K562 (cell line): Measurements from ENCODE around the gene ZMYND12. TPM values are rescaled to one million over a fixed set of nuclear protein-coding genes. Genes with fewer than 3 reads are reported as not detected.

Experiments used
- ATAC-seq: fragments of 200-7000 bp; cut with Tn5 transposase; 3 replicates; pipeline ENCODE4 v1.9.1; 2020; ENCODE audit warnings: moderate library complexity
- BruUV-seq: library from RNA; stranded (reverse); fragments of 400-500 nt; replicated peaks from 2 replicates; lab custom pipeline; 2021; lab: Mats Ljungman, UMichigan
- CTCF ChIA-PET: fragments of 300-600 bp; formaldehyde crosslinking; extraction: SDS; loops from one replicate; lab custom pipeline; 2021; ENCODE audit warnings: low intra/inter-chr PET ratio; lab: Yijun Ruan, JAX
- POLR2A ChIA-PET: fragments of 300-600, 350-650 bp; sonication (Branson Sonifier 250); formaldehyde crosslinking; extraction: SDS; loops from one replicate; lab custom pipeline; 2021; ENCODE audit warnings: antibody characterized with exemption, inconsistent platforms; lab: Yijun Ruan, JAX
- DNase-seq, 4 experiments: peaks; one replicate each; pipeline versions ENCODE4 v3.0.0 to v3.0.0-alpha.2; 2011 to 2018; ENCODE audit warnings: low spot score in 3 of 4, mixed read lengths in 3 of 4; ENCODE audit errors: extremely low read depth in 1 of 4
- FAIRE-seq: peaks from 2 replicates; lab custom pipeline; 2011; peaks lifted over from hg19 to GRCh38; lab: Jason Lieb, UNC
- H2AFZ ChIP-seq: 2 replicates; pipeline ENCODE4 v1.6.0; 2011; ENCODE audit warnings: low read depth, low read length, control low read depth, inconsistent platforms
- H3K27ac ChIP-seq: fragments of 200-600 bp; 3 replicates; pipeline ENCODE4 v1.8.0; 2011; ENCODE audit warnings: low read depth, mild to moderate bottlenecking, control low read depth, inconsistent platforms, low read length, moderate library complexity, mixed read lengths; ENCODE audit errors: extremely low read depth
- H3K27me3 ChIP-seq, 2 experiments: fragments of 300-600 bp in 1 of 2; 2 replicates in 1 of 2; 3 replicates in 1 of 2; pipeline versions ENCODE4 v1.6.0 to v1.8.0; 2011; ENCODE audit warnings: inconsistent platforms in 2 of 2, low read length in 2 of 2, mild to moderate bottlenecking in 1 of 2, mixed read lengths in 1 of 2, moderate library complexity in 1 of 2; ENCODE audit not compliant: control insufficient read depth in 2 of 2, insufficient read depth in 2 of 2
- H3K36me3 ChIP-seq: fragments of 300-600 bp; 3 replicates; pipeline ENCODE4 v1.8.0; 2011; ENCODE audit warnings: mild to moderate bottlenecking, low read length, inconsistent platforms; ENCODE audit not compliant: control insufficient read depth, insufficient read depth
- H3K4me1 ChIP-seq, 2 experiments: fragments of 200-600 bp in 1 of 2; replicated peaks in 1 of 2; 2 replicates in 1 of 2; 3 replicates in 1 of 2; pipeline versions ENCODE4 v1.5.1 to v1.8.0; 2011; ENCODE audit warnings: inconsistent platforms in 2 of 2, low read length in 2 of 2, mild to moderate bottlenecking in 1 of 2, mixed read lengths in 1 of 2, moderate library complexity in 1 of 2; ENCODE audit not compliant: control insufficient read depth in 2 of 2, insufficient read depth in 2 of 2
- H3K4me2 ChIP-seq: 2 replicates; pipeline ENCODE4 v1.6.1; 2011; ENCODE audit warnings: low read length, control low read depth, inconsistent platforms, mixed read lengths; ENCODE audit not compliant: insufficient read depth
- H3K4me3 ChIP-seq: fragments of 200-600 bp; sonication (generic), shearing (Covaris generic); 2 replicates; pipeline ENCODE4 v1.5.1; 2016; ENCODE audit warnings: control low read depth, inconsistent platforms
- H3K79me2 ChIP-seq: fragments of 200-600 bp; 3 replicates; pipeline ENCODE4 v1.8.0; 2011; ENCODE audit warnings: low read length, inconsistent platforms; ENCODE audit not compliant: control insufficient read depth, insufficient read depth
- H3K9ac ChIP-seq, 2 experiments: 2 replicates each; pipeline versions ENCODE4 v1.6.0 to v1.6.1; 2011; ENCODE audit warnings: low read depth in 2 of 2, low read length in 2 of 2, control low read depth in 1 of 2, inconsistent platforms in 1 of 2, mild to moderate bottlenecking in 1 of 2, mixed read lengths in 1 of 2; ENCODE audit not compliant: insufficient read depth in 1 of 2
- H3K9me1 ChIP-seq: one replicate; pipeline ENCODE4 v1.6.0; 2011; ENCODE audit warnings: inconsistent platforms, mild to moderate bottlenecking, low read length, moderate library complexity; ENCODE audit not compliant: control insufficient read depth, insufficient read depth
- H3K9me3 ChIP-seq: replicated peaks from 2 replicates; pipeline ENCODE4 v1.5.1; 2011; ENCODE audit warnings: low read depth, low read length, inconsistent platforms; ENCODE audit not compliant: control insufficient read depth, insufficient read depth
- H4K20me1 ChIP-seq: replicated peaks from 2 replicates; pipeline ENCODE4 v1.6.1; 2011; ENCODE audit warnings: low read length, inconsistent platforms, mixed read lengths; ENCODE audit not compliant: control insufficient read depth, insufficient read depth
- GABPB2 ChIP-seq: fragments of 250-450 bp; sonication (Bioruptor Pico); conservative IDR thresholded peaks from 2 replicates; pipeline ENCODE4 v1.5.1; 2021; ENCODE audit warnings: mild to moderate bottlenecking
- GATAD2B ChIP-seq: fragments of 450-650 bp; IDR thresholded peaks from 2 replicates; pipeline ENCODE4 v1.6.1; 2017; ENCODE audit warnings: mild to moderate bottlenecking, borderline replicate concordance
- HMG20B ChIP-seq: fragments of 250-450 bp; sonication (Bioruptor Pico); IDR thresholded peaks from 2 replicates; pipeline ENCODE4 v1.5.0; 2021; ENCODE audit warnings: mild to moderate bottlenecking
- IFI16 ChIP-seq: fragments of 250-450 bp; sonication (Bioruptor Pico); IDR thresholded peaks from 2 replicates; pipeline ENCODE4 v2.1.2; 2022; ENCODE audit warnings: mild to moderate bottlenecking, inconsistent platforms
- MAFK ChIP-seq: IDR thresholded peaks from 2 replicates; pipeline ENCODE4 v1.6.1; 2011; ENCODE audit warnings: low read length, improper control_type of control experiment
- MCM5 ChIP-seq: fragments of 450-650 bp; IDR thresholded peaks from 2 replicates; pipeline ENCODE4 v1.6.1; 2016; ENCODE audit warnings: low read depth
- NRF1 ChIP-seq, 2 experiments: fragments of 450-650 bp; IDR thresholded peaks in 1 of 2; conservative IDR thresholded peaks in 1 of 2; 2 replicates each; pipeline ENCODE4 v1.6.1; 2014; ENCODE audit warnings: mild to moderate bottlenecking in 2 of 2
- PHF20 ChIP-seq: fragments of 450-650 bp; IDR thresholded peaks from 2 replicates; pipeline ENCODE4 v1.6.1; 2018; ENCODE audit not compliant: partially characterized antibody
- SAP30 ChIP-seq: fragments of 200-600 bp; sonication (generic); IDR thresholded peaks from 2 replicates; pipeline ENCODE4 v1.6.1; 2012; ENCODE audit warnings: borderline replicate concordance, low read depth, mild to moderate bottlenecking, moderate library complexity, low read length, control low read depth, inconsistent platforms; ENCODE audit not compliant: insufficient read depth, poor library complexity, severe bottlenecking
- TEAD1 ChIP-seq, 2 experiments: fragments of 450-650 bp in 1 of 2; sonication (generic) in 1 of 2; formaldehyde crosslinking; IDR thresholded peaks; 2 replicates each; pipeline versions ENCODE4 v1.4.0 to v1.8.0; 2020 to 2022; ENCODE audit warnings: mild to moderate bottlenecking in 2 of 2, missing genetic modification reagents in 1 of 2
- ZNF232 ChIP-seq: sonication (generic); formaldehyde crosslinking; IDR thresholded peaks from 2 replicates; pipeline ENCODE4 v1.8.0; 2022; ENCODE audit warnings: mild to moderate bottlenecking, missing genetic modification reagents
- WGBS: fragments of 100-300 bp; shearing (Covaris generic); methylation state at CpG from one replicate; pipeline ENCODE4 v1.1.6; 2016; ENCODE audit warnings: low coverage, mixed read lengths; ENCODE audit not compliant: insufficient coverage; ENCODE audit errors: missing lambda C conversion rate; 5-methylcytosine and 5-hydroxymethylcytosine counted together
- in situ Hi-C: fragments of 300-500 bp; cut with MboI; formaldehyde crosslinking; loops from 4 replicates; pipeline ENCODE4 v1.15.0; 2018; ENCODE audit warnings: inconsistent platforms, mixed read lengths
- intact Hi-C: fragments of 100-400 bp; cut with micrococcal nuclease; formaldehyde crosslinking; loops from 2 replicates; pipeline ENCODE4 v1.14.2; 2022
- polyA plus RNA-seq, 8 experiments: library from polyadenylated mRNA; depleted of rRNA in 4 of 8; stranded (reverse) in 5 of 8; unstranded in 3 of 8; fragments of >200 nt; fragmentation: Nextera tagmentation in 2 of 8; fragmentation: Illumina TruSeq in 1 of 8; extraction: Ambion mirVana in 2 of 8; extraction: Trizol in 1 of 8; gene quantifications; 2 replicates each; pipeline versions ENCODE4 v1.2.1 to v1.2.3, GENCODE V29; 2011 to 2014; ENCODE audit warnings: inconsistent platforms in 1 of 8, missing spikeins in 1 of 8
- total RNA-seq, 7 experiments: library from RNA; depleted of rRNA in 6 of 7; stranded (reverse); fragments of >200 nt in 6 of 7; fragmentation: Illumina TruSeq in 2 of 7; extraction: Trizol in 2 of 7; gene quantifications; 2 replicates each; pipeline versions ENCODE4 v1.2.1 to v1.2.3, GENCODE V29; 2011 to 2021; ENCODE audit warnings: low replicate concordance in 1 of 7
- TF ChIP-seq, protein P1 (sequence below): fragments of 450-650 bp; formaldehyde crosslinking; IDR thresholded peaks from 2 replicates; pipeline ENCODE4 v1.4.0; 2020; ENCODE audit warnings: mild to moderate bottlenecking, moderate library complexity
- TF ChIP-seq, protein P2 (sequence below): conservative IDR thresholded peaks from 2 replicates; pipeline ENCODE4 v1.6.1; 2011; ENCODE audit warnings: low read depth, mild to moderate bottlenecking, low read length; ENCODE audit not compliant: control insufficient read depth
- TF ChIP-seq, protein P3 (sequence below): fragments of 450-650 bp; IDR thresholded peaks from 2 replicates; pipeline ENCODE4 v1.6.1; 2016; ENCODE audit warnings: mild to moderate bottlenecking
- TF ChIP-seq, protein P4 (sequence below): fragments of 250-450 bp; sonication (Bioruptor Pico); IDR thresholded peaks from 2 replicates; pipeline ENCODE4 v1.5.0; 2021

The ZMYND12 gene
- total and polyA plus RNA-seq, 9 of the 15 experiments (the other 6 are each of a cell fraction or from before 2014, with no cell fraction given) = not detected

DNA sequence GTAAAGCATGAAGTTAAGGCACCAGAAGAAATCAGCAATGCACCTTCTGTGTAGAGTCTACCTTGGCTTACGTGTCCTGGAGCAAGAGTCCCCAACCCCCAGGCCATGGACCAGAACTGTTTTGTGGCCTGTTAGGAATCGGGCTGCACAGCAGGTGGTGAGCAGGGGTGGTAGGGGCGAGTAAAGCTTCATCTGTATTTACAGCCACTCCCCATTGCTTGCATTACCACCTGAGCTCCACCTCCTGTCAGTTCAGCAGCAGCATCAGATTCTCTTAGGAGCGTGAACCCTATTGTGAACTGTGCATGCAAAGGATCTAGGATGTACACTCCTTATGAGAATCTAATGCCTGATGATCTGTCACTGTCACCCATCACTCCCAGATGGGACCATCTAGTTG lies 21.5 kb downstream of the ZMYND12 start:
- FAIRE-seq = no peak
- in situ Hi-C loops = no loop called here
- ChIA-PET CTCF (no interaction called here), POLR2A (interaction anchor here (0.6 to 1.8 kb wide), 3 partner anchors 15 to 638 kb away, joined by 3 to 5 read pairs (median 5); no protein-coding TSS in a partner anchor)
- Histone ChIP-seq H3K27ac (no peak overlapping the region), H2AFZ (no peak overlapping the region), H3K4me2 (no peak overlapping the region), H3K4me3 (no peak overlapping the region), H3K79me2 (no peaks in the 10 kb centered on the region), H3K4me1 (no peaks in the 10 kb centered on the region), H3K9me1 (no peaks in the 10 kb centered on the region), H4K20me1 (no peaks in the 10 kb centered on the region), H3K36me3 (no peaks in the 10 kb centered on the region), H3K9me3 (no peaks in the 10 kb centered on the region), H3K9ac (no peak overlapping the region), H3K27me3 (peaks cover 21 to 36% of the 10 kb centered on the region in 2 experiments)
- ATAC-seq = no peak
- DNase-seq = no peak
- no TSS peak for BruUV-seq
- intact Hi-C loops = no loop called here
- 0% methylated on average over 4 of the region's 4 CpGs for whole genome bisulfite sequencing
- TF ChIP-seq MAFK (no peak), TEAD1 (CRISPR knock-in tag; IDR thresholded peaks at IDR 0.05) (no peak), IFI16 (no peak), SAP30 (no peak), GABPB2 (no peak), MCM5 (no peak), GATAD2B (no peak), HMG20B (CRISPR knock-in tag) (no peak), NRF1 (conservative IDR thresholded peaks at IDR 0.05 in 1 of 2, IDR thresholded peaks at IDR 0.05 in 1 of 2) (no peak), ZNF232 (CRISPR knock-in tag) (no peak), PHF20 (no peak)
- TF ChIP-seq, protein P1, sequence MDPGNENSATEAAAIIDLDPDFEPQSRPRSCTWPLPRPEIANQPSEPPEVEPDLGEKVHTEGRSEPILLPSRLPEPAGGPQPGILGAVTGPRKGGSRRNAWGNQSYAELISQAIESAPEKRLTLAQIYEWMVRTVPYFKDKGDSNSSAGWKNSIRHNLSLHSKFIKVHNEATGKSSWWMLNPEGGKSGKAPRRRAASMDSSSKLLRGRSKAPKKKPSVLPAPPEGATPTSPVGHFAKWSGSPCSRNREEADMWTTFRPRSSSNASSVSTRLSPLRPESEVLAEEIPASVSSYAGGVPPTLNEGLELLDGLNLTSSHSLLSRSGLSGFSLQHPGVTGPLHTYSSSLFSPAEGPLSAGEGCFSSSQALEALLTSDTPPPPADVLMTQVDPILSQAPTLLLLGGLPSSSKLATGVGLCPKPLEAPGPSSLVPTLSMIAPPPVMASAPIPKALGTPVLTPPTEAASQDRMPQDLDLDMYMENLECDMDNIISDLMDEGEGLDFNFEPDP = no peak
- TF ChIP-seq, protein P2, sequence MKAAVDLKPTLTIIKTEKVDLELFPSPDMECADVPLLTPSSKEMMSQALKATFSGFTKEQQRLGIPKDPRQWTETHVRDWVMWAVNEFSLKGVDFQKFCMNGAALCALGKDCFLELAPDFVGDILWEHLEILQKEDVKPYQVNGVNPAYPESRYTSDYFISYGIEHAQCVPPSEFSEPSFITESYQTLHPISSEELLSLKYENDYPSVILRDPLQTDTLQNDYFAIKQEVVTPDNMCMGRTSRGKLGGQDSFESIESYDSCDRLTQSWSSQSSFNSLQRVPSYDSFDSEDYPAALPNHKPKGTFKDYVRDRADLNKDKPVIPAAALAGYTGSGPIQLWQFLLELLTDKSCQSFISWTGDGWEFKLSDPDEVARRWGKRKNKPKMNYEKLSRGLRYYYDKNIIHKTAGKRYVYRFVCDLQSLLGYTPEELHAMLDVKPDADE = no peak
- TF ChIP-seq, protein P3, sequence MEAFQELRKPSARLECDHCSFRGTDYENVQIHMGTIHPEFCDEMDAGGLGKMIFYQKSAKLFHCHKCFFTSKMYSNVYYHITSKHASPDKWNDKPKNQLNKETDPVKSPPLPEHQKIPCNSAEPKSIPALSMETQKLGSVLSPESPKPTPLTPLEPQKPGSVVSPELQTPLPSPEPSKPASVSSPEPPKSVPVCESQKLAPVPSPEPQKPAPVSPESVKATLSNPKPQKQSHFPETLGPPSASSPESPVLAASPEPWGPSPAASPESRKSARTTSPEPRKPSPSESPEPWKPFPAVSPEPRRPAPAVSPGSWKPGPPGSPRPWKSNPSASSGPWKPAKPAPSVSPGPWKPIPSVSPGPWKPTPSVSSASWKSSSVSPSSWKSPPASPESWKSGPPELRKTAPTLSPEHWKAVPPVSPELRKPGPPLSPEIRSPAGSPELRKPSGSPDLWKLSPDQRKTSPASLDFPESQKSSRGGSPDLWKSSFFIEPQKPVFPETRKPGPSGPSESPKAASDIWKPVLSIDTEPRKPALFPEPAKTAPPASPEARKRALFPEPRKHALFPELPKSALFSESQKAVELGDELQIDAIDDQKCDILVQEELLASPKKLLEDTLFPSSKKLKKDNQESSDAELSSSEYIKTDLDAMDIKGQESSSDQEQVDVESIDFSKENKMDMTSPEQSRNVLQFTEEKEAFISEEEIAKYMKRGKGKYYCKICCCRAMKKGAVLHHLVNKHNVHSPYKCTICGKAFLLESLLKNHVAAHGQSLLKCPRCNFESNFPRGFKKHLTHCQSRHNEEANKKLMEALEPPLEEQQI = no peak
- TF ChIP-seq, protein P4, sequence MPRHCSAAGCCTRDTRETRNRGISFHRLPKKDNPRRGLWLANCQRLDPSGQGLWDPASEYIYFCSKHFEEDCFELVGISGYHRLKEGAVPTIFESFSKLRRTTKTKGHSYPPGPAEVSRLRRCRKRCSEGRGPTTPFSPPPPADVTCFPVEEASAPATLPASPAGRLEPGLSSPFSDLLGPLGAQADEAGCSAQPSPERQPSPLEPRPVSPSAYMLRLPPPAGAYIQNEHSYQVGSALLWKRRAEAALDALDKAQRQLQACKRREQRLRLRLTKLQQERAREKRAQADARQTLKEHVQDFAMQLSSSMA (CRISPR knock-in tag) = no peak
